HG03520 (cell line): ENCODE results near the gene FMR1.

Experiments used
- ATAC-seq: cut with Tn5 transposase; IDR thresholded peaks from one replicate; pipeline ENCODE4 v1.9.1; 2021; ENCODE audit warnings: mild to moderate bottlenecking, moderate library complexity; ENCODE audit not compliant: unreplicated experiment

Gene FMR1

DNA sequence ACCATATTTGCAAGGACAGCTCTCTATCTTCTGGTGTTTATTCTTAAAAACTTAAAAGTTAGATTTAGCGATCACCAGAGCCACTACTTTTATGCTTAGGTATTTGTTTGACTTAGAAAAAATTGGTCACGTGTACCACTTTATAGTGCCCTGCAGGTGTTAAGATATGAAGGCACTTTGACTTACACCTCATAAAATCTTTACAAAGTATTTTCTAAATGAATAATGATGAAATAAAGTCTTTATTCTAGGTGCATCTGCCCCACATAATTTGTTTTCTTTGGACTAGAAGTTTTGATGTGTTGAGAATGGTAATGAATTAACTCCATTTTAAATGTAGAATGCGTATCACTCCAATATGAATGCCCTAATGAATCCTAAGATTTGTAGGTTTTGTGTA is 2.9 kb downstream of the FMR1 start:
- no peak for ATAC-seq

DNA sequence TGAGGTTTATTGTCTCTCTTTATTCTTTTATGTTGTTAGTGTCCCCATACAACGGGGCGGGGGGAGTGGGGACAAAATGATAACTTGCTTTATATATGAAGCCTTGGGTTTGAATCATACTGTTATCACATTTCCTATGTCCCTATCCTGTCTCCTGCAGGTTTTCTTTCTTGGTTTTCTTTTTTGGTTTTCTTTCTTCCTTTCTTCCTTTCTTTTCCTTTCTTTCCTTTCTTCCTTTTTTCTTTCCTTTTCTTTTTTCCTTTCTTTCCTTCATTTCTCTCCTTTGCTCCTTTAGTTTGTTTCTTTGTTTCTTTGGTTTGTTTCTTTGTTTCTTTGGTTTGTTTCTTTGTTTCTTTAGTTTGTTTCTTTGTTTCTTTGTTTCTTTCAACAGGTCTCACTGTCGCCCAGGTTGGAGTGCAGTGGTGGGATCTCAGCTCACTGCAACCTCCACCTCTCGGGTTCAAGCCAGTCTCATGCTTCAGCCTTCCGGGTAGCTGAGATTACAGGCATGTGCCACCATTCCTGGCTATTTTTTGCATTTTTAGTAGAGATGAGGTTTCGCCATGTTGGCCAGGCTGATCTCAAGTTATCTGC is 4.8 kb downstream of the FMR1 start:
- ATAC-seq, result no peak

DNA sequence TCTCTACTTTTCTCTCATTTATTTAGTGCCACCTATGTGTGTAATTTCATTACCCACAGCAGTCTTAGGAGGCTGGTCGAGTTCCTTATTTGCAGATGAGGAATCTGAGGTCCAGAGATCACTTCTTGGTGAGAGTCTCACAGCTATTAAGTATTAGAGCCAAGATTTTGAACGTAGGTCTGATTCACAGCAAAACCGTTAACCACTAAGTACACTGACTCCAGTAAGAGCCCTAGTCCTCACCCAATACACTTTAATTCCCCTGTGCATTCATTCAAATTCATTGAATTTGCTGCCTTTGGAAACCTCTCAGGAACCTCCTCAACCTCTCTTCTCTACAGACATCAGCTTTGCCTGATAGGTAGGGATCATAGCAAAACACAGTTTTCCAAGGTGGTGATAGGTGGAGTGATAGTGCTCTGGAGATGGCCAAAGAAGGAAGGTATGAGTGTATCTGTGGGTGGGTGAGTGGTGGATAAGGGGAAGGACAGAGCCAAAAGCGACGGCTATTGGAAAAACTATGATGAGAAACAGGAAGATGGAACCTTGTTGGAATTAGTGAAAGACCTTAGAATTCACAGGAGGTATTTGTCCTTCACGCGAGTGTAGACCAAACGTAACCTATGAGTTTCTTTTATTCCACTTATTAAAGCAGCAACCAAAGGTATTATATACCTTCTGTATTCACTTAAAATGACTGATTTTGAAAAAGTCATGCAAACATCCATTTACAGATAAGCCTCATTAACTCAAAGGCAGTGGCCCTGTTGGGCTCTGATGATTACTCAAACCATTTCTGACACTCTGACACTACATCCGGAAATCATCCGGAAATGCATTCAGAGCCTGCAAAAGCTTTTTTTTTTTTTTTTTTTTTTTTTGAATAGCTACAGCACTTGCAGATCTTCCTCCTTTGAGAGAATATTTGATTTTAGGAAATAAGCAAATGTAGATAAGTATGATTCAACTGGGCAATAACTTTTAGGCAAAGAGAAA is 6.3 kb downstream of the FMR1 start:
- peak; percentile 79 for ATAC-seq

DNA sequence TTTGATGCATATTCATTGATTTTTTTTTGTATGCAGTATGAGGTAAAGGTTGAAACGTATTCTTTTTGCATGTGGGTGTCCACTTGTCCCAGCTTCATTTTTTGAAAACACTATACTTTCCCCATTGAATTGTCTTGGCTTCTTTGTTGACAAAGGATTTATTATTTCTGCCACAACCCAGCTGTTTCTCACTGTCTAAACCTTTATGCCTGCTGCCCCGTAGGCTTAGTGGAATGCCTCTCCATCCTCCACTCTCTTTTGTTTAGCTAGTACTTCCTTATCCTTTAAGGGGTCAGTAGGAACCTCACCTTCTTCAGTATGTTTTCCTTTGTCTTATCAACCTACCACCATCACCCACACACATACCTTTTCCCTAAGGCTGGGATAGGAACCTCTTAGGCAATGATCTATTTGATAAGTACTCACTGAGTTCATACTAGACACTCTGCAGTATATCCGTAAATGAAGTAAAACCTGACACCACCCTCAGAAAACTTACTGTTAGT is 8.5 kb downstream of the FMR1 start:
- no peak for ATAC-seq

DNA sequence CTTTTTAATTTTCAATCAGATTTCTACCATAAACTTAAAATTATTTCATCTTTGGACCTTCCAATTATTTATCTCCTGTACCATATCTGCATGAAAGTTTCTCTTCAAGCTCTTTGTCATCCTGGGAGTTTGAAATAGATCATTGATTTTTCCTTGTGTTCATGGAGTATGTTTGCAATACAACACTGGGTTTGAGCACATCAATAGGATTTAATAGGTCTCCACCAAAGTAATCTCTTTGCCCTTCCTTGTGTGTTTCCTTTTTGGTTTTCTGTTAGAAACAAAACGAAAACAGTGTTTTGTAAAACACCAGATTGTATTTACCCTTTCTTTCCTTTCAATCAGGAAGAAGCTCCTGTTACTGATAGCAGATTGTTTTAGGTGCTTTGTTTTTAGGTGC is 11.9 kb downstream of the FMR1 start:
- no peak for ATAC-seq

DNA sequence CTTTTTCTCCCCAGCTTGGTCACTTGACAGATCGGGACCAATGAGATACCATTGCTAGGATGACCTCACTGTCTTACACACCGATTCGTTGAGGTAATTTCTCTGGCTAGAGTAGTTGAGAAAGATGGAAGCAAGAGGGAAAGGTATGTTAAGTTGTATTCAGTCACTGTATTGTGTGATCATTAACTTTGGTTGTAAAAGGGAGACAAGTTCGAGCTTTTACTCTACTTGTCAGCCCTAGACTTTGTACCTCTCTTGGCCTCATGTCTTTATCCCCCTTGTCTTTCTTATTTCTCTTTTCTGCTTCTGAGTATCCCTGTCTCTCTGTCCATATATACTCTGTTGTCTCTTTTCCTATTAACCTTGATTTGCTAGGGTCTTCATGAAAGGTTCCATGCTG is 15.5 kb downstream of the FMR1 start:
- ATAC-seq, result no peak

DNA sequence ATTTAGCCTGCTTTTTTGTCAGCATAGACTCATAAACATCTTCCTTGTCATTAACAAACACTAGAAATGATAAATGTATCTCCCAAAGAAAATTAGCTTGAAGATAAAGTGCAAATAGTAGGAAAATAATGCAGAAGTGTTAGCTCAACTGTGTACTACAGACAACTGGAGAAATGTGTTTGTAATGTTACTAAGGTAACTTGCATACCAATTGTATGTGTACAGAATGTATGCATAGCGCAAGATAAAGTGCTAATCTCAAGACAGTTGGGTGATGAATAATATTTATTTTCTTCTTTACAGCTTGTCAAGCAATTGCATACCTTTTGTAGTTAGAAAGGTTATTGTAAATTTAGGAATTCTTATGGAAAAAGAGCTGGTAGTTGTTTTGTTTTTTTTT is 22.1 kb downstream of the FMR1 start:
- no peak for ATAC-seq

DNA sequence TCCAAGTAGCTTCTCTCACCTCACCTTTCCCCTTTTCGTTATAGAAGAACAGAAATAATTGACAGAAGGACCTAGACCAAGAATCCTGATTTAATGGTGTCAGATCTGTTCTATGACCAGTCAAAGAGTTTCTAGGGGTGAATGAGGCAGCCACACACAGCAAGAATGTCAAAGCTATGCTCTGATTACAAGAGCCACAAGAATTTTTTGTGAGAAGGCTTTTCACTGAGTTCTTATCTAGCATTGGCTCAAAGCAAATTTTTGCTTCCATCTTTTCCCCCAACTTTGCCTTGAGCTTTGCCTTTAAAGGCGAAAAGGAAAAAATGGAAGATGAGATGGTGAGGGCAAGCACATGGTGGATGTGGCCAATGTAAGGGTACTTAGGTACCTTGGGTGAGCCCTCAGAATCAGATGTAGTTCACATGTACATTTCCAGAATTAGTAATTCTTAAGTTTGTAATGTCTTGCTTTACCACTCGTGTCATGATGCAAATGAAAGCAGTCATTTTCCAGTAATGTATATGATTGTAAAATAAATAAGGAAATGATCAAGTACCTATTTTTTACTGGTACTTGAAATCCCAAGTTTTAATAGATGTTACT is 23.5 kb downstream of the FMR1 start:
- no peak for ATAC-seq

DNA sequence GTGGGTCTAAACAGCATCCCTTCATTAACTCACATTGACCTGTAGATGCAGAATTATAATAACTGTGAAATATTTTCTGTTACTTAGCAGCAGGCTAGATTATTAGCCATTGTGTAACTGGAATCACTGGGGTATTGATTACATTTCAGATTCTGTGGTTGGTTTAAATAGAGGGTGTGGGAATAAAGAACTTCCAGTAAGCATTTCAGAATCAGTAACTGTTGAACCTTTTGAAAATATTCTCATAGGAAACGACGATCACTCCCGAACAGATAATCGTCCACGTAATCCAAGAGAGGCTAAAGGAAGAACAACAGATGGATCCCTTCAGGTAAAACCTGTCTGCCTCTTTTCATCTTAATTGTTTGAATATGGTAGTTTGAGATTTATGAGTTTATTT is 33.6 kb downstream of the FMR1 start:
- no peak for ATAC-seq

DNA sequence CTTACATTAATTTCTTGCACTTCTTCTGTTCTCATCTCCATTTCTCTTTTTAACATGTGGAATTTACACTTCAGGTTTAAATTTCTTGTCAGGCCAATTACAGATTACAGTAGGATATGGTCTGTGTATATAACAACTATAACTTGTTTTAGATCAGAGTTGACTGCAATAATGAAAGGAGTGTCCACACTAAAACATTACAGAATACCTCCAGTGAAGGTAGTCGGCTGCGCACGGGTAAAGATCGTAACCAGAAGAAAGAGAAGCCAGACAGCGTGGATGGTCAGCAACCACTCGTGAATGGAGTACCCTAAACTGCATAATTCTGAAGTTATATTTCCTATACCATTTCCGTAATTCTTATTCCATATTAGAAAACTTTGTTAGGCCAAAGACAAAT is 36.8 kb downstream of the FMR1 start:
- no peak for ATAC-seq

DNA sequence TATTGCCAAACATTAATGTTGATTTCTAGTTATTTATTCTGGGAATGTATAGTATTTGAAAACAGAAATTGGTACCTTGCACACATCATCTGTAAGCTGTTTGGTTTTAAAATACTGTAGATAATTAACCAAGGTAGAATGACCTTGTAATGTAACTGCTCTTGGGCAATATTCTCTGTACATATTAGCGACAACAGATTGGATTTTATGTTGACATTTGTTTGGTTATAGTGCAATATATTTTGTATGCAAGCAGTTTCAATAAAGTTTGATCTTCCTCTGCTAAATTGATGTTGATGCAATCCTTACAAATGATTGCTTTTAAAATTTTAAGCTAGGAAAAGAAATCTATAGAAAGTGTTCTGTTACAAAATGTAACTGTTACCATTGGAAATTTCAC is 38.6 kb downstream of the FMR1 start:
- no peak for ATAC-seq

DNA sequence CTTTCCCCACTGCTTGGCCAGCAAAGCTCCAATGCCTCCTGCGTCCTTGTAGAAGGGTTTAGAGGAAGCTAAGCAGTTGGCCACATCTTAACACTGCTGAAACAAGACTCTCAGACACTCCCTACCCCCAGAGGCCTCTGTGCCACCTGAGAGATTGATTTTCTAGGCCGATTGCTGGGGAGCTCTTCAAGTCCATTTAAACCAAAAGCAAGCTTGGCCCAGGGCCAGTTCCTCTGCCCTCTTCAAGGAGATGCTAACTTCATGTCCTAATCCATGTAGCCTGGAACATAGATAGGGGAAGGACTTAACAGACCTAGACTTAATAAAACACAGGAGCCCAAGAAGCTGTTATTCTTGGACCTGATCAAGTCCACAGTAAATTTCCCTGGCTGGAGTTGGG is 42.3 kb downstream of the FMR1 start:
- ATAC-seq, result no peak

DNA sequence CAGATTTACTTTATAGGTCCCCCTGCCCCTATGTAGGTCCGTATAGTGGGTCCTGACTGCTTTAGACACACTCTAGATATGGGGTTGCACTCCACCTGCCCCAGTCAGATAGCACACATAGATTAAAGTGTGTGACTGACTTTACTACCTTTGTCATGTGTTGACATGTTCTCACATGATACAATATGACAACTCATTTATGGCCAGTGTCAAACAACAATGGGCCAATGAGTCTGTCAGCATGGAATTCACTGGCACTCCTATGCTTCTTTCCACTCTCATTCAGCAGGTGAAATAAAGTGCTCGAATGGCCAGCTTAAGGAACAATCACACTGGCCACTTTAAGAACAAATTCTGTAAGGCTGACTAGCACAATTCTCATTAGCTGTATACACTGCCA is 45.6 kb downstream of the FMR1 start:
- ATAC-seq, result no peak

DNA sequence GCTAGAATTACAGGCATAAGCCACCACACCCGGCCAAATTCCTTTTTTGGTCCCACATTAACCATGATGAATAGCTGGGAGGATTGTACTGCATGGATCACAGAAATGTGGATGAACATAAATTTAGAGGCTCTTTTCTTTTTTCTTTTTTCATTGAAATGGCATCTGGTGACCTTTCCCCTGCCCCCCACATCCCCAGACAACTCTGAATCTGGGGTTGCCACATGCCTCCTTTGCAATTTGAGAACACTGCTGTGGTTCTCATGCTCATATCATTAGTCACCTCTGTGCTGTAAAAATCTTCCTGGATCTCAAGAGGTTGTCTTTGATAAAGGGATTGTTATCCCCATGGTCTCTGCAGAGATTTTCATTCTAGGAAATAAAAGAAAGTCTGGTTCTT is 46.6 kb downstream of the FMR1 start:
- no peak for ATAC-seq

DNA sequence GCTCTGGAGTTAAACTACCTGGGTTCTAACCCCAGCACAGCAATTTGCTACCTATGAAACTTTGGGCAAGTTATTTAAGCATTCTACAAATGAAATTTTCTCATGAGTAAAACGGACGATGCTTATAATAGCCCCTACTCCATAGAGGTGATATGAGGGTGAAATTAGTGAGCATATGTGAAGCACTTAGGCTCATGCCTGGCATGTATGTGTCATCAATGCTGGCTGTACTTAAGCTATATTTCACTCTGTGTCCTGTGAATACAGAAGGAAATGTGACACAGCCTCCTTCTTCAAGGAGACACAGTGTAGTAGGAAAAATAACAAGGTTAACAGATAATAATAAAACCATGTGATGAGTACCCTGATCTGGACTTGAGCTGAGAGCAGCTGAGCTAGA is 49.0 kb downstream of the FMR1 start:
- no peak for ATAC-seq

DNA sequence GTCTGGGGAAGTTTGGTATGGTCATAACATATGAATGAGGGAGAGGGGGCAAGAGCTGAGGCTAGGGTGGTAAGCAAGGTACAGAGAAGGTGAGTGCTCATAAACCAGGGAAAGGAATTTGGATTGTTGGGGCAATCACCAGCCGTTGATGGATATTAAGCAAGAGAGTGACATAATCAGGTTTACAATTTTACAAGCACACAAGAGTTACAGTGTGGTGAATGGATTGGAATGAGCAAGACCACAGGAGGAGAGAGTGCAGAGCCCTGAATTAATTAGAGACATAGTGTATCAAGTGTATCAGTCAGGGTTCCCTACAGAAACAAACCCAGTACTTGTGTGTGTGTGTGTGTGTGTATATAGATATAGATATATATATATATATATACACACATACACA is 50.8 kb downstream of the FMR1 start:
- no peak for ATAC-seq

DNA sequence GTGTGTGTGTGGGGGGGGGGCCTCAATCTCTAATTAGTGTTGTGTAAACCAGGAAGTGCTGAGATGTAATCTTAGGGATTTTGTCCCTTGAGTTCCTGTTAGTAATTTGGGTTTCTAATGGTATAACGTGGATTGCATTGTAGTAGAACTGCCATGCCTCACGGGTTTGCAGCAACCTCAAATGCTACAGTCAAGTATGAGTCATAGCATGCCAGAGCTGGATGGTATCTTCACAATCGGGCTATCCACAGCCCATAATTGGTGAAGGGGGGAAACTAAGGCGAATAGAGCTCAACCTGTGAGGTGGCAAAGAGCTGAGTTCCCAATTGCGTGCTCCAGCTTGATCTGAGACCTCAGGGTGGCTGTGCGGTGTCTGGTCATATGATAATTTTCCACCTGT is 67.2 kb downstream of the FMR1 start:
- ATAC-seq, result no peak

DNA sequence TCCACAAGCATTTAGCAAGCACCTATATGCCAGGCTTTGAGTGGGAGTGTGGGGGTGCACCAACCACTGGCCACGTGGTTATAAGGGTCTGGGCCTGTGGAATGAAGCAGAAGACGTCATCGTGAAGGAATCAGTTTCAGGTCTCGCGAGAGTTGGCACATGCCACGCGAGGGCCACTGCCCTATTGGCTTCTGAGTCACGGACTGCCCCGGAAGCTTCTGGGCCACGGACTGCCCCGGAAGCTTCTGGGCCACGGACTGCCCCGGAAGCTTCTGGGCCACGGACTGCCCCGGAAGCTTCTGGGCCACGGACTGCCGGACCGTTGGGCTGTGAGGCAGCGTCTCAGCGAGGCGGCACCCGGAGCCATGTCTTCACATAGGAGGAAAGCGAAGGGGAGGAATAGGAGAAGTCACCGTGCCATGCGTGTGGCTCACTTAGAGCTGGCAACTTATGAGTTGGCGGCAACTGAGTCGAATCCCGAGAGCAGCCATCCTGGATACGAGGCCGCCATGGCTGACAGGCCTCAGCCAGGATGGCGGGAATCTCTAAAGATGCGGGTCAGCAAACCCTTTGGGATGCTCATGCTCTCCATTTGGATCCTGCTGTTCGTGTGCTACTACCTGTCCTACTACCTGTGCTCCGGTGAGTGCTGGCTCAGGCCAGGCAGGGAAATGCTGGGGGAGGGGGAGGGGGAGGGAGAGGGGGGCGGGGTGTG is 69.5 kb downstream of the FMR1 start, which contains the start of gene FMR1NB:
TSS of gene FMR1NB (plus strand) at position 300 of the 715 bp plus-strand sequence. CDS start at position 366, 66 bp downstream.
- no peak for ATAC-seq
